H1 (cell line): ENCODE measurements around the gene ZNF560. TPM values are rescaled to one million over a fixed set of nuclear protein-coding genes. Genes with fewer than 3 reads are reported as not detected.
A peak's percentile ranks its signal among the peaks of the same experiment; 100 is the strongest.

ENCODE experiments used
- BCL11A ChIP-seq, 2 experiments: IDR thresholded peaks; one replicate each; pipeline ENCODE4 v1.6.1; 2011; ENCODE audit warnings: low read depth in 2 of 2, low read length in 2 of 2, mild to moderate bottlenecking in 2 of 2
- CHD1 ChIP-seq: IDR thresholded peaks from 2 replicates; pipeline ENCODE4 v1.6.1; 2012; ENCODE audit warnings: low read depth, low read length, improper control_type of control experiment
- FOSL1 ChIP-seq: IDR thresholded peaks from 2 replicates; pipeline ENCODE4 v1.6.1; 2011; ENCODE audit warnings: mild to moderate bottlenecking, low read depth, low read length, moderate library complexity; ENCODE audit not compliant: insufficient read depth
- JUND ChIP-seq: IDR thresholded peaks from 2 replicates; pipeline ENCODE4 v1.6.1; 2011; ENCODE audit warnings: mild to moderate bottlenecking, improper control_type of control experiment, low read length
- POLR2AphosphoS5 ChIP-seq: IDR thresholded peaks from 2 replicates; pipeline ENCODE4 v1.6.1; 2011; ENCODE audit warnings: low read depth, low read length
- SIN3A ChIP-seq, 2 experiments: IDR thresholded peaks in 1 of 2; conservative IDR thresholded peaks in 1 of 2; 2 replicates each; pipeline ENCODE4 v1.6.1; 2011 to 2012; ENCODE audit warnings: low read length in 2 of 2, improper control_type of control experiment in 1 of 2, low read depth in 1 of 2, mild to moderate bottlenecking in 1 of 2
- SP2 ChIP-seq: IDR thresholded peaks from 2 replicates; pipeline ENCODE4 v1.6.1; 2012; ENCODE audit warnings: mild to moderate bottlenecking, low read length, inconsistent platforms
- SRF ChIP-seq: IDR thresholded peaks from 2 replicates; pipeline ENCODE4 v1.6.1; 2011; ENCODE audit warnings: mild to moderate bottlenecking, low read depth, low read length, moderate library complexity
- TAF1 ChIP-seq: IDR thresholded peaks from 2 replicates; pipeline ENCODE4 v1.6.1; 2011; ENCODE audit warnings: mild to moderate bottlenecking, low read depth, low read length
- TCF12 ChIP-seq: IDR thresholded peaks from 2 replicates; pipeline ENCODE4 v1.6.1; 2011; ENCODE audit warnings: low read depth, mild to moderate bottlenecking, low read length
- polyA plus RNA-seq, 7 experiments: library from polyadenylated mRNA; depleted of rRNA in 3 of 7; stranded (reverse) in 5 of 7; unstranded in 2 of 7; fragments of >200 nt in 5 of 7; fragments of 200-250 nt in 2 of 7; gene quantifications; 1 replicate in 5 of 7; 2 replicates in 1 of 7; 4 replicates in 1 of 7; pipeline versions ENCODE4 v1.2.1 to v1.2.3, GENCODE V29; 2011 to 2013; ENCODE audit warnings: missing spikeins in 2 of 7, mixed read lengths in 2 of 7
- total RNA-seq: library from RNA; stranded (reverse); fragmentation: NEBNext Ultra II Directional; extraction: Animal tissue kit (Norgen Biotek cat#: 25700); gene quantifications from 2 replicates; pipeline ENCODE4 v1.2.1, GENCODE V29; 2021

Gene ZNF560
- total and polyA plus RNA-seq, 2 of the 8 experiments (the other 6 are each of a cell fraction or from before 2014, with no cell fraction given) = 0.02 TPM; not detected in 1

- TF ChIP-seq FOSL1 (no peak), TCF12 (no peak), SIN3A (conservative IDR thresholded peaks at IDR 0.05 in 1 of 2, IDR thresholded peaks at IDR 0.05 in 1 of 2; ENCODE audit: low read depth in 1 of 2, low read length in 2 of 2) (0 out of 4 replicates have a peak, but pooled peaks of 1 of the 2 experiments have one; percentile 70), CHD1 (no peak), POLR2AphosphoS5 (peak; percentile 86), TAF1 (peak; percentile 93), JUND (peak; percentile 76; the same call in 1 of the 2 replicates), SP2 (no peak), BCL11A (IDR thresholded peaks at IDR 0.05; ENCODE audit: low read depth in 2 of 2, low read length in 2 of 2) (no peak), SRF (peak; percentile 57; the same call in 1 of the 2 replicates)
Measured at GRCh38 chr19:9435279-9436268, 62.8 kb downstream of the ZNF560 start, which contains the start of gene ZNF266 (continued).
